ENCODE data around the gene LPAR1. TPM values are rescaled to one million over a fixed set of nuclear protein-coding genes. Genes with fewer than 3 reads are reported as not detected.
A peak's percentile ranks its signal among the peaks of the same experiment; 100 is the strongest.

Gene LPAR1
- total and polyA plus RNA-seq, 2 of the 8 experiments (the other 6 are each of a cell fraction or from before 2014, with no cell fraction given) = 3.4 to 5.1 TPM

DNA sequence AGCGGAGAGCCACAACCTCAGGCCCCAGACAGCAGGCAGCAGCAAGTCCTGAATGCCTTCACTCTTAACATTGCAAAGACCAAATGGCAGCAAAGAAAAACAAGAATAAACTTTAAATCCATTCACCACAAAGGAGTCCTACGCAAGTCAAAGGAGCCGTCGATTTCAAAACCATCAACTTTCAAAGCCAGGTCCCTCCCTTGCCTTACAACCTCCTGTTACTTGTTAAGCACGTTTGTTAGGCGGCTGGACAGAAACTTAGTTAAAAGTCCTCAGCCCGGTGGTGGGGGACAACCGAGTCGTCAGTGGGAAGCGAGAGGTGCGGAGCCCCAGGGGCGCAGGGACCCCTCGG is 938 bp downstream of the LPAR1 start:
- TF ChIP-seq POLR2AphosphoS5 (IDR thresholded peaks at IDR 0.05; ENCODE audit: low read depth, low read length) (no peak), SUZ12 (IDR thresholded peaks at IDR 0.05; ENCODE audit: low read length) (0 out of 2 replicates have a peak, but pooled peaks have one; percentile 6), HDAC6 (IDR thresholded peaks at IDR 0.05; ENCODE audit: low read depth, low read length) (no peak), HDAC2 (IDR thresholded peaks at IDR 0.05; ENCODE audit: borderline replicate concordance in 1 of 2, low read depth in 2 of 2, low read length in 2 of 2) (peak in 1 of 2 experiments; percentile 37; a peak in 1 of 4 replicates)
- POLR2A ChIA-PET (ENCODE audit: partially characterized antibody) = no interaction called here
- peak overlapping the region in 3 of 4 experiments; percentile 13 to 74 (median 15); a peak in 2 of 7 replicates for H3K9ac ChIP-seq (replicated peaks in 1 of 4; ENCODE audit: extremely low read depth in 1 of 4, low read depth in 3 of 4, low read length in 3 of 4)
- no peaks in the 10 kb centered on the region for H3K36me3 ChIP-seq (ENCODE audit: control insufficient read depth in 2 of 4, insufficient read depth in 4 of 4, low read length in 3 of 4)
- CTCF ChIA-PET (ENCODE audit: partially characterized antibody) = interaction anchor here (1.4 to 2.8 kb wide), 5 partner anchors 10 to 310 kb away, joined by 3 to 10 read pairs (median 4); no protein-coding TSS in a partner anchor
- H3K4me2 ChIP-seq (ENCODE audit: insufficient read depth in 1 of 2, low read depth in 2 of 2, low read length in 2 of 2) = peak overlapping the region; percentile 91 to 92
- H3K14ac ChIP-seq (ENCODE audit: insufficient read length) = no peak overlapping the region
- no peak overlapping the region for H2BK120ac ChIP-seq (replicated peaks; ENCODE audit: low read depth, low read length)
- 2% methylated on average over 13 of the region's 13 CpGs; no CpG with 5 or more reads in 1 of the 2 experiments for WGBS, 2 experiments (ENCODE audit: extremely low coverage in 1 of 2, insufficient coverage in 1 of 2, insufficient read length in 1 of 2, insufficient replicate concordance in 2 of 2, low coverage in 1 of 2, low lambda C conversion rate in 2 of 2, missing lambda C conversion rate in 1 of 2)
- H4K20me1 ChIP-seq (replicated peaks in 1 of 2; ENCODE audit: control insufficient read depth in 1 of 2, insufficient read depth in 2 of 2, low read length in 2 of 2) = no peaks in the 10 kb centered on the region
- no peak overlapping the region for H2BK12ac ChIP-seq (ENCODE audit: low read depth, low read length)
- no peaks in the 10 kb centered on the region for H3K9me3 ChIP-seq (ENCODE audit: insufficient read depth in 2 of 2, low read depth in 1 of 2, low read length in 1 of 2)
- peaks cover 15% of the 10 kb centered on the region; the same call in 1 of the 2 replicates for H3K23me2 ChIP-seq (ENCODE audit: low read depth, low read length)
- DNase-seq (ENCODE audit: low read depth in 1 of 2, low spot score in 2 of 2) (no peak), FAIRE-seq (no peak)
- no peak overlapping the region for H2AK5ac ChIP-seq (ENCODE audit: low read depth, low read length)
- peaks cover 3 to 18% (median 12%) of the 10 kb centered on the region in 4 experiments for H3K27me3 ChIP-seq (replicated peaks in 1 of 4; ENCODE audit: control insufficient read depth in 3 of 4, extremely low read depth in 1 of 4, insufficient read depth in 3 of 4, low read length in 3 of 4)
- no peak overlapping the region for H2BK20ac ChIP-seq (ENCODE audit: low read length)
- H4K5ac ChIP-seq (ENCODE audit: insufficient read length, low read depth, low read length) = no peak overlapping the region
- peaks cover 0 to 7% (median under 1%) of the 10 kb centered on the region in 4 experiments; a peak in 2 of 7 replicates for H3K4me1 ChIP-seq (replicated peaks in 1 of 4; ENCODE audit: control insufficient read depth in 3 of 4, insufficient read depth in 4 of 4, low read length in 3 of 4)
- H3K79me1 ChIP-seq (ENCODE audit: low read depth, low read length) = no peaks in the 10 kb centered on the region
- H2BK5ac ChIP-seq (ENCODE audit: low read depth, low read length) = no peak overlapping the region
- 0 out of 2 replicates have a peak overlapping the region, but pooled peaks have one; percentile 9 for H3K18ac ChIP-seq (ENCODE audit: extremely low read depth, low read length)
- H3K56ac ChIP-seq (replicated peaks; ENCODE audit: insufficient read length, low read depth, low read length) = no peak overlapping the region
- H3K4ac ChIP-seq (replicated peaks; ENCODE audit: insufficient read length, low read depth, low read length) = no peak overlapping the region
- H2BK15ac ChIP-seq (ENCODE audit: low read length) = no peak overlapping the region
- peak overlapping the region; percentile 80 for H2AFZ ChIP-seq (ENCODE audit: low read length)
- H4K8ac ChIP-seq (ENCODE audit: extremely low read depth, insufficient read depth, low read length) = peak overlapping the region; percentile 36; the same call in 1 of the 2 replicates
- H3K27ac ChIP-seq (ENCODE audit: low read depth, low read length) = no peak overlapping the region
- no peaks in the 10 kb centered on the region for H3K79me2 ChIP-seq (ENCODE audit: control insufficient read depth in 1 of 2, insufficient read depth in 2 of 2, low read length in 2 of 2)
- H3K4me3 ChIP-seq (ENCODE audit: extremely low read depth in 1 of 4, insufficient read depth in 2 of 4, low read depth in 3 of 4, low read length in 4 of 4) = peak overlapping the region; percentile 60 to 79 (median 66)
- no peak overlapping the region for H4K91ac ChIP-seq (replicated peaks; ENCODE audit: insufficient read length, low read length)
- H3K23ac ChIP-seq (ENCODE audit: insufficient read length) = no peak overlapping the region
